ENCODE measurements around the gene RTKN. TPM values are rescaled to one million over a fixed set of nuclear protein-coding genes. Genes with fewer than 3 reads are reported as not detected.

Gene RTKN
- total and polyA plus RNA-seq, 2 of the 13 experiments (the other 11 are each of a cell fraction or from before 2014, with no cell fraction given): 159 to 166 TPM

GRCh38 chr2:74424995-74425406 lies 16.7 kb downstream of the RTKN start (continued):
- TF ChIP-seq THAP7 (CRISPR knock-in tag; IDR thresholded peaks at IDR 0.05) (0 out of 2 replicates have a peak, but pooled peaks have one; percentile 9), ZNF101 (CRISPR knock-in tag; IDR thresholded peaks at IDR 0.05; ENCODE audit: borderline replicate concordance, low read depth) (no peak), ZBTB46 (CRISPR knock-in tag; IDR thresholded peaks at IDR 0.05; ENCODE audit: borderline replicate concordance) (no peak), RBM22 (optimal IDR thresholded peaks at IDR 0.05; ENCODE audit: low read length) (peak; percentile 13), SIX4 (CRISPR knock-in tag; IDR thresholded peaks at IDR 0.05) (no peak), IKZF4 (CRISPR knock-in tag; IDR thresholded peaks at IDR 0.05; ENCODE audit: borderline replicate concordance, low read depth, not compliant biosample characterization) (no peak), ZNF615 (CRISPR knock-in tag; IDR thresholded peaks at IDR 0.05; ENCODE audit: borderline replicate concordance) (no peak), AGO1 (IDR thresholded peaks at IDR 0.05; ENCODE audit: low read depth, low read length, poor library complexity, severe bottlenecking) (peak; percentile 45), ZNF672 (CRISPR knock-in tag; IDR thresholded peaks at IDR 0.05) (no peak), MXI1 (IDR thresholded peaks at IDR 0.05; ENCODE audit: borderline replicate concordance, low read depth, low read length) (no peak), HOXA9 (CRISPR knock-in tag; IDR thresholded peaks at IDR 0.05; ENCODE audit: borderline replicate concordance) (no peak), ZNF121 (CRISPR knock-in tag; IDR thresholded peaks at IDR 0.05) (no peak), ARNT (IDR thresholded peaks at IDR 0.05) (no peak), KDM6A (CRISPR knock-in tag; IDR thresholded peaks at IDR 0.05; ENCODE audit: low read depth) (no peak), TCF7L2 (IDR thresholded peaks at IDR 0.05; ENCODE audit: low read depth, low read length) (no peak), JDP2 (CRISPR knock-in tag; IDR thresholded peaks at IDR 0.05; ENCODE audit: borderline replicate concordance) (no peak), ZNF598 (CRISPR knock-in tag; IDR thresholded peaks at IDR 0.05; ENCODE audit: borderline replicate concordance) (no peak), MAFK (conservative IDR thresholded peaks at IDR 0.05 in 1 of 2, IDR thresholded peaks at IDR 0.05 in 1 of 2; ENCODE audit: low read length in 2 of 2) (no peak), SALL2 (CRISPR knock-in tag; IDR thresholded peaks at IDR 0.05) (no peak)
- TF ChIP-seq, protein P1, sequence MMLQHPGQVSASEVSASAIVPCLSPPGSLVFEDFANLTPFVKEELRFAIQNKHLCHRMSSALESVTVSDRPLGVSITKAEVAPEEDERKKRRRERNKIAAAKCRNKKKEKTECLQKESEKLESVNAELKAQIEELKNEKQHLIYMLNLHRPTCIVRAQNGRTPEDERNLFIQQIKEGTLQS (CRISPR knock-in tag; IDR thresholded peaks at IDR 0.05): no peak
- TF ChIP-seq, protein P2, sequence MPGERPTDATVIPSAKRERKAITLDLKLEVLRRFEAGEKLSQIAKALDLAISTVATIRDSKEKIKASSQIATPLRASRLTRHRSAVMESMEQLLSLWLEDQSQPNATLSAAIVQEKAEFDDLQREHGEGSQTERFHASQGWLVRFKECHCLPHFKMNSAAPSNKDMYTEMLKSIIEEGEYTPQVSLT (CRISPR knock-in tag; IDR thresholded peaks at IDR 0.05; ENCODE audit: borderline replicate concordance, low read depth): no peak
- TF ChIP-seq, protein P3, sequence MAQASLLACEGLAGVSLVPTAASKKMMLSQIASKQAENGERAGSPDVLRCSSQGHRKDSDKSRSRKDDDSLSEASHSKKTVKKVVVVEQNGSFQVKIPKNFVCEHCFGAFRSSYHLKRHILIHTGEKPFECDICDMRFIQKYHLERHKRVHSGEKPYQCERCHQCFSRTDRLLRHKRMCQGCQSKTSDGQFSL (CRISPR knock-in tag; IDR thresholded peaks at IDR 0.05): no peak
- TF ChIP-seq, protein P4, sequence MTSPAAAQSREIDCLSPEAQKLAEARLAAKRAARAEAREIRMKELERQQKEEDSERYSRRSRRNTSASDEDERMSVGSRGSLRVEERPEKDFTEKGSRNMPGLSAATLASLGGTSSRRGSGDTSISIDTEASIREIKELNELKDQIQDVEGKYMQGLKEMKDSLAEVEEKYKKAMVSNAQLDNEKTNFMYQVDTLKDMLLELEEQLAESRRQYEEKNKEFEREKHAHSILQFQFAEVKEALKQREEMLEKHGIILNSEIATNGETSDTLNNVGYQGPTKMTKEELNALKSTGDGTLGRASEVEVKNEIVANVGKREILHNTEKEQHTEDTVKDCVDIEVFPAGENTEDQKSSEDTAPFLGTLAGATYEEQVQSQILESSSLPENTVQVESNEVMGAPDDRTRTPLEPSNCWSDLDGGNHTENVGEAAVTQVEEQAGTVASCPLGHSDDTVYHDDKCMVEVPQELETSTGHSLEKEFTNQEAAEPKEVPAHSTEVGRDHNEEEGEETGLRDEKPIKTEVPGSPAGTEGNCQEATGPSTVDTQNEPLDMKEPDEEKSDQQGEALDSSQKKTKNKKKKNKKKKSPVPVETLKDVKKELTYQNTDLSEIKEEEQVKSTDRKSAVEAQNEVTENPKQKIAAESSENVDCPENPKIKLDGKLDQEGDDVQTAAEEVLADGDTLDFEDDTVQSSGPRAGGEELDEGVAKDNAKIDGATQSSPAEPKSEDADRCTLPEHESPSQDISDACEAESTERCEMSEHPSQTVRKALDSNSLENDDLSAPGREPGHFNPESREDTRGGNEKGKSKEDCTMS (CRISPR knock-in tag; conservative IDR thresholded peaks at IDR 0.05): no peak
- TF ChIP-seq, protein P5, sequence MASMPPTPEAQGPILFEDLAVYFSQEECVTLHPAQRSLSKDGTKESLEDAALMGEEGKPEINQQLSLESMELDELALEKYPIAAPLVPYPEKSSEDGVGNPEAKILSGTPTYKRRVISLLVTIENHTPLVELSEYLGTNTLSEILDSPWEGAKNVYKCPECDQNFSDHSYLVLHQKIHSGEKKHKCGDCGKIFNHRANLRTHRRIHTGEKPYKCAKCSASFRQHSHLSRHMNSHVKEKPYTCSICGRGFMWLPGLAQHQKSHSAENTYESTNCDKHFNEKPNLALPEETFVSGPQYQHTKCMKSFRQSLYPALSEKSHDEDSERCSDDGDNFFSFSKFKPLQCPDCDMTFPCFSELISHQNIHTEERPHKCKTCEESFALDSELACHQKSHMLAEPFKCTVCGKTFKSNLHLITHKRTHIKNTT (CRISPR knock-in tag; IDR thresholded peaks at IDR 0.05): no peak
